Testis (tissue), 3 donors: ENCODE measurements around the gene NUP133. TPM values are rescaled to one million over a fixed set of nuclear protein-coding genes. Genes with fewer than 3 reads are reported as not detected.

ENCODE experiments used
- DNase-seq: peaks from one replicate; pipeline ENCODE4 v3.0.0-alpha.2; 2019
- H3K27ac ChIP-seq, 2 donors: fragments of 200-600 bp; sonication (generic); one replicate each; pipeline ENCODE4 v1.5.1; 2019
- H3K27me3 ChIP-seq: fragments of 200-600 bp; sonication (generic); one replicate; pipeline ENCODE4 v1.5.1; 2019
- H3K36me3 ChIP-seq: fragments of 200-600 bp; sonication (generic); one replicate; pipeline ENCODE4 v1.5.1; 2017; ENCODE audit warnings: low read depth; ENCODE audit errors: missing control alignments
- H3K4me1 ChIP-seq: fragments of 200-600 bp; sonication (generic); one replicate; pipeline ENCODE4 v1.5.1; 2019
- H3K4me3 ChIP-seq, 2 donors: fragments of 200-600 bp; sonication (generic); one replicate each; pipeline ENCODE4 v1.5.1; 2017 to 2019
- H3K9me3 ChIP-seq: fragments of 200-600 bp; sonication (generic); one replicate; pipeline ENCODE4 v1.5.1; 2017
- POLR2A ChIP-seq: fragments of 450-650 bp; IDR thresholded peaks from one replicate; pipeline ENCODE4 v1.6.1; 2017; ENCODE audit warnings: antibody characterized with exemption, mild to moderate bottlenecking, moderate library complexity
- WGBS, 2 donors: methylation state at CpG; one replicate each; pipeline ENCODE4 v1.1.5; 2018; 5-methylcytosine and 5-hydroxymethylcytosine counted together
- intact Hi-C: fragments of 100-400 bp; cut with DNase I; formaldehyde crosslinking; loops from one replicate; pipeline ENCODE4 v1.15.1; 2023; ENCODE audit warnings: low total_unique reads
- polyA plus RNA-seq: library from polyadenylated mRNA; stranded (reverse); fragments of 350-450 nt; fragmentation: Illumina TruSeq; extraction: RNeasy Lipid Tissue Mini Kit (QIAGEN cat#74804); gene quantifications from one replicate; pipeline ENCODE4 v1.2.3, GENCODE V29; 2014; ENCODE audit warnings: low read depth, low replicate concordance; ENCODE audit not compliant: insufficient read depth
- total RNA-seq, 2 donors: library from RNA; depleted of rRNA; stranded (reverse); fragments of >200 nt; gene quantifications; one replicate each; pipeline ENCODE4 v1.2.3, GENCODE V29; 2016
- TF ChIP-seq, protein P1 (sequence below), 3 experiments: fragments of 450-650 bp in 2 of 3; fragments of 200-600 bp in 1 of 3; sonication (generic) in 1 of 3; IDR thresholded peaks; one replicate each; pipeline ENCODE4 v1.5.1; 2016 to 2019; ENCODE audit warnings: antibody characterized with exemption in 3 of 3, mild to moderate bottlenecking in 2 of 3, moderate library complexity in 1 of 3

The NUP133 gene
- total and polyA plus RNA-seq, 3 donors from 2014 or later, result 26.5 to 60.9 (median 46.5) TPM

DNA sequence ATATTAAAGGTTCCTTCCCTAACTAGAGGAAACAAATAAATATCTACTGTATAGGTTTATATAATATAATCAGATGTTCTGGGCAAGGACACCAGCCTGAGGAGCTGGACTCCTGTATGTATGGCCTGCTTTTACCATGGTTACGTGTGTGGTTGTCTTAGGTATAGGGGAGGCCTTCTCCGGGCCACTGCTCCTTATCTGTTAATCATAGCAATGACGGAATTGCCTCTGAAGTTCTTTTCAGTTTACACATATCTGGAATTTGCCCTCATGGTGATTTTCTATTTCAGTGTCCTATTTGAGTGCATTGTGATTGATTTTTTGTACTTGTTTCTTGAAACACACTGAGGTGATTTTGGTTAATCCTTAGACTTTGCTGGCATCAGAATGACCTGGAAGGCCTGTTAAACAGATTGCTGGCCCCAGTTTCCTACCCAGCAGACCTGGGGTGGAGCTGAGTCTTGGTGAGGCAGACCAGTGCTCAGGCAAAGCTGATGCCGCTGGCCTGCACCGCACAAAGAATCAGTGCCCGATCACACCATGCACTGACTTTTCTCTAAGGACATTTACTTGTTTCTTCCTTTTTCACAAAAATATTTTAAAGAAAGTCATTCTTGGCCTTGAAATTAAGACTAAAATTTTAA is 31.8 kb upstream of the NUP133 start:
- H3K4me1 ChIP-seq, result no peaks in the 10 kb centered on the region
- DNase-seq, result no peak
- intact Hi-C loops, result no loop called here

DNA sequence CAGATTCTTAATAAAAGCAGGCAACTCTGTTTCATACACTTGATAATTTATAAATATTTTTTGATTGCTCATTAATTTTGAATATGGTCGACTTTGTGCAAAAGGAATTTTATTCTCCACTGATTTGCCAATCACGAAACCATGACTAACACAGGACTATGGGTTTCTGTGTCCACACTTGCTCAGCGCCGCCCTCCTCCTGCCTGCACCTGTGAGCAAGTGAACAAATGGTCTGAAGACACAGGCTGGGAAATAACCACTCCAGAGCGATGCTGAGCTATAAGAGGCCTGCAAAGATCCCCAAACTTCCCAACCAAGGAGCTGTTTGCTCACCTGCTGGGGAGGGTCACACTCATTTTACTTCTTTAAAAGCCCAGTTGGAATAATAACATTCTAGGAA is 30.8 kb upstream of the NUP133 start:
- no peak for DNase-seq
- 92 to 98% methylated on average over 5 of the region's 5 CpGs for WGBS, 2 donors
- no peaks in the 10 kb centered on the region for H3K27me3 ChIP-seq
- H3K9me3 ChIP-seq, result no peaks in the 10 kb centered on the region
- TF ChIP-seq, protein P1, sequence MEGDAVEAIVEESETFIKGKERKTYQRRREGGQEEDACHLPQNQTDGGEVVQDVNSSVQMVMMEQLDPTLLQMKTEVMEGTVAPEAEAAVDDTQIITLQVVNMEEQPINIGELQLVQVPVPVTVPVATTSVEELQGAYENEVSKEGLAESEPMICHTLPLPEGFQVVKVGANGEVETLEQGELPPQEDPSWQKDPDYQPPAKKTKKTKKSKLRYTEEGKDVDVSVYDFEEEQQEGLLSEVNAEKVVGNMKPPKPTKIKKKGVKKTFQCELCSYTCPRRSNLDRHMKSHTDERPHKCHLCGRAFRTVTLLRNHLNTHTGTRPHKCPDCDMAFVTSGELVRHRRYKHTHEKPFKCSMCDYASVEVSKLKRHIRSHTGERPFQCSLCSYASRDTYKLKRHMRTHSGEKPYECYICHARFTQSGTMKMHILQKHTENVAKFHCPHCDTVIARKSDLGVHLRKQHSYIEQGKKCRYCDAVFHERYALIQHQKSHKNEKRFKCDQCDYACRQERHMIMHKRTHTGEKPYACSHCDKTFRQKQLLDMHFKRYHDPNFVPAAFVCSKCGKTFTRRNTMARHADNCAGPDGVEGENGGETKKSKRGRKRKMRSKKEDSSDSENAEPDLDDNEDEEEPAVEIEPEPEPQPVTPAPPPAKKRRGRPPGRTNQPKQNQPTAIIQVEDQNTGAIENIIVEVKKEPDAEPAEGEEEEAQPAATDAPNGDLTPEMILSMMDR (IDR thresholded peaks at IDR 0.05), result no peak
- TF ChIP-seq POLR2A, result no peak
- no peak overlapping the region for H3K27ac ChIP-seq
- no peak overlapping the region for H3K4me3 ChIP-seq
- no peaks in the 10 kb centered on the region for H3K36me3 ChIP-seq
- intact Hi-C loops, result no loop called here
- H3K4me1 ChIP-seq, result no peaks in the 10 kb centered on the region

More for the DNA sequence above, 31.8 kb upstream of the NUP133 start:
- WGBS, 2 donors, result 94 to 98% methylated on average over 6 of the region's 6 CpGs
- Histone ChIP-seq H3K27ac (no peak overlapping the region), H3K4me3 (no peak overlapping the region), H3K36me3 (no peaks in the 10 kb centered on the region), H3K9me3 (no peaks in the 10 kb centered on the region), H3K27me3 (no peaks in the 10 kb centered on the region)
- TF ChIP-seq POLR2A, result no peak
- TF ChIP-seq, protein P1 (IDR thresholded peaks at IDR 0.05), result no peak

DNA sequence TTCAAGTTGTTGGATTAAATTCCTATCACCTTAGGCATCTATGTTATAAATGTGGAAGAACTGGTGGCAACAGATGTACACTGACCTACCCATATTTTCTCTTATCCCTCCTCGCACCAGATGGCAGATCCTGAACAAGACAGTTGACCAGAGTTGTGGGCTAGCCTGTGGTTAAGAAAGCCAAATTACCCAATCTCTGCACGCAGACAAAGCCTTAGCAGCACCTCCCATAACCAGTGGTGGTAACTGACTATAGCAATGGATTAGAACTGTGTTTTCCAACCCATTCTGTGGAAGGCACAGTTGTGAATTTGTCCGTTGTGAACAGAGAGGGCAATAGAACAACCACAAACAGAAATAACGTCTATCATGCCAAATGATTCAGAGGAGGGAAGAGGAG is 29.8 kb upstream of the NUP133 start:
- Histone ChIP-seq H3K36me3 (no peaks in the 10 kb centered on the region), H3K27me3 (no peaks in the 10 kb centered on the region), H3K27ac (no peak overlapping the region), H3K9me3 (no peaks in the 10 kb centered on the region), H3K4me3 (no peak overlapping the region), H3K4me1 (no peaks in the 10 kb centered on the region)
- WGBS, 2 donors, result 81 to 83% methylated on average over 4 of the region's 4 CpGs
- intact Hi-C loops, result no loop called here
- DNase-seq, result no peak
- TF ChIP-seq, protein P1 (IDR thresholded peaks at IDR 0.05), result no peak
- no peak for TF ChIP-seq POLR2A

DNA sequence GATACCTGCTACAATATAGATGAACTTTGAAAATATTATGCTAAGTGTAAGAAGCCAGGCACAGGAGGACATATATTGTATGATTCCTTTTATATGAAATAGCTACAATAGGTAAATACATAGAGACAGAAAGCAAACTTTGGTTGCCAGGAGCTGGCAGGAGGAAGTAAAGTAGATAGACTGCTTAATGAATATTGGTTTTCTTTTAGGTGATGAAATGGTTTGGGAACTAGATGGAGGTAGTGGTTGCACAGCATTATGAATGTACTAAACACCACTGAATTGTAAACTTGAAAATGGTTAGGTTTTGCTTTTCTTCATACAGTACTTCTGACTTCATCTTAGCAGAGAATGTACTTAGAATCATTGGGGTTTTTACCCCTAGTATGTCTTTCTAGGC is 28.8 kb upstream of the NUP133 start:
- intact Hi-C loops, result no loop called here
- H3K36me3 ChIP-seq, result no peaks in the 10 kb centered on the region
- TF ChIP-seq, protein P1 (IDR thresholded peaks at IDR 0.05), result no peak
- TF ChIP-seq POLR2A, result no peak

DNA sequence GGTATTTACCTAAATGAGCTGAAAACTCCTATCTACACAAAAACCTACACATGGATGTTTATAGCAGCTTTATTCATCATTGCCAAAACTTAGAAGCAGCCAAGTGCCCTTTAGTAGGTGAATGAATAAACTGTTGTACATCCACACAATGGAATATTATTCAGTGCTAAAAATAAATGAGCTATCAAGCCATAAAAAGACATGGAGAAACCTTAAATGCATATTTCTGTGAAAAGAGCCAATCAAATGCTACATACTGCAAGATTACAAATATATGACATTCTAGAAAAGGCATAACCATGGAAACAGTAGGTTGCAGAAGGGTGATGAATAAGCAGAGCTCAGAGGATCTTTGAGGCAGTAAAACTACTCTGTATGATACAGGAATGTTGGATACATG is 27.1 kb upstream of the NUP133 start:
- H3K36me3 ChIP-seq, result no peaks in the 10 kb centered on the region
- DNase-seq, result no peak
- intact Hi-C loops, result no loop called here
- H3K4me3 ChIP-seq, result no peak overlapping the region
- TF ChIP-seq, protein P1 (IDR thresholded peaks at IDR 0.05), result no peak
- no peak for TF ChIP-seq POLR2A
- no peaks in the 10 kb centered on the region for H3K27me3 ChIP-seq
- H3K27ac ChIP-seq, result no peak overlapping the region
- no peaks in the 10 kb centered on the region for H3K4me1 ChIP-seq
- H3K9me3 ChIP-seq, result no peaks in the 10 kb centered on the region

More for the DNA sequence above, 28.8 kb upstream of the NUP133 start:
- Histone ChIP-seq H3K9me3 (no peaks in the 10 kb centered on the region), H3K27me3 (no peaks in the 10 kb centered on the region), H3K4me1 (no peaks in the 10 kb centered on the region), H3K4me3 (no peak overlapping the region), H3K27ac (no peak overlapping the region)
- DNase-seq, result no peak
